ENCODE results near the gene NRP2. TPM values are rescaled to one million over a fixed set of nuclear protein-coding genes. Genes with fewer than 3 reads are reported as not detected.

The NRP2 gene
- total RNA-seq, 2 experiments from 2014 or later: 2.9 to 3.3 TPM

DNA sequence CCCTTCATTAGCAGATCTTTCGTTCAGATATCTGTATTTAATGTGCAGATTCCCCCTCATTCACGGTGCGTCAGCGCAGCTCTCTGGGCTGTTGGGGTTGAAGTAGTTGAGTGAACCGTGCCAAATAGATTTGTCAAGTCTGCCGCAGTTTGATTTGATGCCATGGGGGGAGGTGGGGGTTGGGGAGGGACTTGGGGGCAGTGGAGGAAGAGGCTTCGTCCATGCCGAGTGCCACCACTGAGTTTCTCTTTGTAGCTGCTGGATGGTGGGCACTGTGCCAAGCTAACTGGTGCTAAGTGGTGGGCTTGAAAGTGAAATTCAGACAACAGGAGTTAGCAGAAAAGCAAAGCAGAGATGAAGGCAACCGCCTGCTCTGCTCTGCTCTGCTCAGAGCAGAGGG is 47.9 kb downstream of the NRP2 start:
- H3K4me1 Mint-ChIP-seq: no peaks in the 10 kb centered on the region
- POLR2A ChIA-PET: no interaction called here
- DNase-seq (no peak), ATAC-seq (ENCODE audit: low read depth) (no peak)
- H3K36me3 Mint-ChIP-seq: peaks cover 2% of the 10 kb centered on the region
- H3K27me3 Mint-ChIP-seq: peaks cover 1% of the 10 kb centered on the region
- no peak overlapping the region for H3K27ac Mint-ChIP-seq
- no peaks in the 10 kb centered on the region for H3K9me3 Mint-ChIP-seq
- no peak overlapping the region for H3K4me3 Mint-ChIP-seq

DNA sequence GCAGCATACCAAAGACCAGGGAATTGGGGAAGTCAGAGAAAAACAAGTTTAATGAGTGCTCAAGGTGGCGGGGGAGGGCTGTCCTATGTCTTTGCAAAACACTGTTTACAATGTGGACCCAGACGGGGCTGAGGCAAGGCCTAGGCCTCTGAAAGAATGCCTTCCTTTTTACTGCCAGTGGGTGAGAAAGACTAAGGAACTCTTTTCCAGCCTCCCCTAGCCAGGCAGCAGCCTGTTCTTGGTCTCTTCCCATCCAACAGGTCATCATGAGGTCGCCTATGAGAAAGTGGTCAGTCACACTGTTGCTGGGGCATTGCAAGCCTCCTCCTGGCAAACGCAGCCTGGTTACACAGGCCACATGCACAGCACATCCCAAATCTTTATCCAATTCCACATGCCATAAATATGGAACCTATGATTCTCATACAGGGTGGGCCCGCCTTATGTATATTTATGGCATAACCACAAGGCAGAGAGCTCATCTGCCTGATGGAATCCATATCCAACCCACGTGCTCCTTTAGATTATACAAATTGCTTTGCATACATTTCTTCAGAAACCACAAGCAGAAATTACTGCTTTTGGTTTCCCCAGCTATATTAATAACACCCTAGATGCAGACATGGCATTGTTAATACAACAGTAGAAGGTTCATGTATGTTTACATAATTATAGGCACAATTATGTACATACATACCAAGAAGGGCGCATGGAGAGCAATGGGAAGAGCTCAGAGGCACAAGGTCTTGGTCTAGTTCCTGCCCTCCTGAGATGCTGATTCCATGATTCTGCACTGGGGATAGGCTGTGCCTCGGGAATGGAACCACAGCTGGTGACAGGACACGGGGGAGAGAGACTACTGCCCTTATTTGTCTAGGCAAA is 48.6 kb downstream of the NRP2 start:
- POLR2A ChIA-PET: no interaction called here
- no peak for DNase-seq
- H3K4me3 Mint-ChIP-seq: no peak overlapping the region
- H3K27ac Mint-ChIP-seq: no peak overlapping the region
- ATAC-seq (ENCODE audit: low read depth): no peak
- H3K36me3 Mint-ChIP-seq: peaks cover 2% of the 10 kb centered on the region
- no peaks in the 10 kb centered on the region for H3K4me1 Mint-ChIP-seq
- H3K27me3 Mint-ChIP-seq: peaks cover 1% of the 10 kb centered on the region
- no peaks in the 10 kb centered on the region for H3K9me3 Mint-ChIP-seq

DNA sequence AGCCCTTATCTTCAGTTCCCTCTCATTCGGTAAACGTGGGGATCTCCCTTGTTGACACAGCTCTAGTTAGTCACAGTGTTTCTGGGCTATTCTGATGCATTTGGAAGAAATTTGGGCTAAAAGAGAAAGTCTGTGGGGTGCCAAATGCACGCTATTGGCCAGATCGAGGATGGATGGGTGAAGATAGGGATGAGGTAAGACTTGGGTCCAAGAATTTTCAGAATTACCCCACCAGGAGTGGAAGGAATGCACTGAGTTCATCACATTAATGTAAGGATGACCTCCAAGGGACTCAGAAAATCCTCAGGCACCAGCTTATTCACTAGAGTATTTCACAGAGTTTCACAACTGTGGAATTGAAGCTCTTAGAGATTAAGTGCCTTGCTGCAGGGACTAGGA is 49.3 kb downstream of the NRP2 start:
- Mint-ChIP-seq H3K4me3 (no peak overlapping the region), H3K9me3 (no peaks in the 10 kb centered on the region), H3K4me1 (no peaks in the 10 kb centered on the region), H3K36me3 (no peaks in the 10 kb centered on the region), H3K27me3 (peaks cover 1% of the 10 kb centered on the region), H3K27ac (no peak overlapping the region)
- ATAC-seq (ENCODE audit: low read depth) (no peak), DNase-seq (no peak)
- POLR2A ChIA-PET: no interaction called here

DNA sequence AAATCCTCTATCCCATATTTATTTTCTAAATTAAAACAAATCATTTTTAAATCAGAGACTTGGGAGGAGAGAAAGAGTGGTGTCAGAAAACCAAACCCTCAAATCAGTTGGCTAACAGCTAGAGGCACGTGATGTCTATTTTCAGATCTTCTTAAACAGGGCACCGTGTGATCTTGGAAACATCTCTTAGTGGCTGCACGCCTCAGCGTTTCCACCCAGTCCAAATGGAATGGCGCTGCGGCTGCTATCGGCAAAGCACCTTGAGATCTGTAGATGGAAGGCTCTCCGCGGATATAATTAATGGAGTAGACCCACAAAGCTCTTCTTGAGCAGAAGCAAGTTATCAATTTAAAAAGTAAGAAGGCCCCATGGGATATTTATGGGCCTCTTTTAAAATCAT is 50.0 kb downstream of the NRP2 start:
- ATAC-seq (ENCODE audit: low read depth): no peak

DNA sequence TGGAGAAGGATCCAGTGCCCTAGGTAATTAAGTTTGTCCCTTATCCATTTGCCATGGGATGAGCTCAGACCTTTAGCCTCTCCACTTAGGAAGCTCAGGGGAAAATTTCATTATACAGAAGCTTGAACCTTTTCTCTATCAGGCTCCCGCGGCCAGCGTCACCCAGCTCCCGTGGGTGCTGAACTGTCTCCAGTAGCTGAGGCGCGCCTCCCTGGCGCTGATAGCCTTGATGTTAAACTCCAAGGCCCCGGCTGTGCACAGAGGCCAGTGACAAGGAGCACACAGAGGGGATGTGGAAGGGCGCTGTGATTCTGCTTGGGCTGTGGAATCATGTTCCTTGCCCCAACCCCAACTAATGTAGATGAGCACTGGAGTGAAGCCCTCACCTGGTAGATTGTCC is 50.8 kb downstream of the NRP2 start:
- no peaks in the 10 kb centered on the region for H3K36me3 Mint-ChIP-seq
- POLR2A ChIA-PET: no interaction called here
- H3K9me3 Mint-ChIP-seq: no peaks in the 10 kb centered on the region
- H3K4me3 Mint-ChIP-seq: no peak overlapping the region
- no peaks in the 10 kb centered on the region for H3K4me1 Mint-ChIP-seq
- H3K27me3 Mint-ChIP-seq: peaks cover 1% of the 10 kb centered on the region
- no peak overlapping the region for H3K27ac Mint-ChIP-seq
- no peak for ATAC-seq (ENCODE audit: low read depth)
- no peak for DNase-seq

More for the DNA sequence above, 50.0 kb downstream of the NRP2 start:
- POLR2A ChIA-PET: no interaction called here
- DNase-seq: no peak
- Mint-ChIP-seq H3K27ac (no peak overlapping the region), H3K4me1 (no peaks in the 10 kb centered on the region), H3K36me3 (no peaks in the 10 kb centered on the region), H3K4me3 (no peak overlapping the region), H3K9me3 (no peaks in the 10 kb centered on the region), H3K27me3 (peaks cover 1% of the 10 kb centered on the region)

DNA sequence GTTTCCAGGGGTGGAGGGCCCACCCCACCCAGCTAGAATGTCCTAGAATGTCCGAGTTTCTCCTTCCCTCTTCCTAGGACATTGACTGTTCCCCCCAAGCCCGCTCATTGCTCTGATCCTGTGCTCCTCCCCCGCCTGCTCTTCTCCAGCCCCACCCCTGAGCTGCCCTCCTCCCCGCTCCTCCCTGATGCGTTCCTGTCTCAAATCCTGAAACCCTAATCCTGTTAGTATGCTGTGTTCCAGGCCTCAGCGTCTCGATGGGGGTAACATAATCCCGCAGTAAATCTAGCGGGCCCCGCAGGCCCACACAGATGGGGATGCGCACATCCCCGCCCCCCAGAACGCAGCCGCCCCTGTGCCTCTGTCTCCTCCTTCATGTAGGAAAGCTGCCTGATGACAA is 51.3 kb downstream of the NRP2 start:
- DNase-seq (no peak), ATAC-seq (ENCODE audit: low read depth) (no peak)
- POLR2A ChIA-PET: no interaction called here
- H3K4me1 Mint-ChIP-seq: no peaks in the 10 kb centered on the region
- no peak overlapping the region for H3K4me3 Mint-ChIP-seq
- peaks cover 1% of the 10 kb centered on the region for H3K27me3 Mint-ChIP-seq
- no peak overlapping the region for H3K27ac Mint-ChIP-seq
- H3K36me3 Mint-ChIP-seq: no peaks in the 10 kb centered on the region
- H3K9me3 Mint-ChIP-seq: no peaks in the 10 kb centered on the region

DNA sequence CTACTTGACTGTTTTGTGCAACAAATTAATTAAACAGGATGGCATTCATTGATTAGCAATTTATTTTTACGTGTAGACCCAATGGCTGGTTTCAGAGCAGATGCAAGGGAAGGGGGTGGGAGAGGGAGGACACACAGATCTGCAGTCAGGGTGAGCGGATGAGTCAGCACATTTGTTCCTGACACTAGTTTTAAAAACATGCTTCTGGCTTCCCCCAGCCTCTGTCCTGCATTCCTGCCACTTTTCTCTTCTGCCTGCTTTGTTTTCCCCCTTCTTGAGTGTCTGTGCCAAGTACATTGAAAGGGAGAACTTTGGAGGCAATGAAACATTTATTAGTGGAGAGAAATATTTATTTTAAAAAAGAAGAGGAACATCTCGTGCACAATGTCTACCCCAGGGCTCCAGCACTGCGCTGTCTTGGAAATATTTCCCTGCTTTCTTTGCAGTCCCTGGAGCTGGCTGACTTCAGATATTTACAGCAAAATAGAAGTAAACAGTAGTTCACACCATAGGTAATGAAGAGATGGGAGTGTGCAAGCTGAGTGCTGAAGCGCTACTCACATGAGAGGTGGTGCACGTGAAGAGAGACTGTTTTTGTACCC is 52.2 kb downstream of the NRP2 start:
- DNase-seq (no peak), ATAC-seq (ENCODE audit: low read depth) (no peak)
- POLR2A ChIA-PET: no interaction called here
- H3K4me1 Mint-ChIP-seq: no peaks in the 10 kb centered on the region
- no peak overlapping the region for H3K27ac Mint-ChIP-seq
- H3K4me3 Mint-ChIP-seq: no peak overlapping the region
- H3K36me3 Mint-ChIP-seq: no peaks in the 10 kb centered on the region
- peaks cover 3% of the 10 kb centered on the region for H3K27me3 Mint-ChIP-seq
- no peaks in the 10 kb centered on the region for H3K9me3 Mint-ChIP-seq

DNA sequence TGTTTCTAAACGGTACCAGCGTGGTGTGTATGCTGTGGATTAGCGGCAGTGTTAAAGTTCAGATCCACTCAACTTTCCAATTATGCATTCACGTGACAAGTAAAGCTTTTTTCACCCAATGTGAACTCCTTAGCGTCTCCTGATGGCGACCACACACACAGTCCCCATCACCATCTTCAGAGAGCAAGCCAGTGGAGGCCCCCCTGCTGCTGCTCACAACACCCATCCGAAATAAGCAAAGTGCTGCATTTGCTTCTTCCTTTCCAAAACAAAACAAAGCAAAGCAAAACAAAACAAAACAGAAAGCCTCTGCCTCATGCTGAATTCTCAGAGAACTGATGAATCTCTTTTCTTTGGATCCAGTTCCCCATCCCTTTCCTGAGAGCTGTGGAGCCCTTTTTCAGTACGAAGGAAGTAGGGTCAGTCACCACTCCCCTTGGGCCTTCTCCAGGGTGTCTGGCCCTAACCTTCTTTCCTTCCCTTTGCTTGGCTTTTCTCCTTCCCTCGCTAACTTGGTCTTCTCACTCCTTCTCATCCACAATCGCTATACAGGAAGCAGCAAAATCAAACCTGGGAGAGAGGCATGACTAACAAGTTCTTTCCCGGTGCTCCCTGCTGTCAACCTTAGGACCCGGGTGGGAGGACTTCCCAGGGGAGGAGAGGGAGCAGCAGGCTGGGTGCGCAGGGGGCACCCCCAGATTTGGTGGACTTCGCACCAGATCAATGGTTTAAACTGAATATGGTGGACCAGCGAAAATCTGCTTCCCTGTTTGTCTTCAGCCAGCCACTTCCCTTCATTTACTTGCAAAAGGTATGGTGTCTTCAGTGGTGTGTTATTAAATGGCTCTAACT is 56.0 kb downstream of the NRP2 start:
- no peak for DNase-seq
- Mint-ChIP-seq H3K9me3 (no peaks in the 10 kb centered on the region), H3K27ac (no peak overlapping the region), H3K4me1 (no peaks in the 10 kb centered on the region), H3K27me3 (peaks cover 10% of the 10 kb centered on the region), H3K4me3 (no peak overlapping the region), H3K36me3 (no peaks in the 10 kb centered on the region)
- no peak for ATAC-seq (ENCODE audit: low read depth)
- POLR2A ChIA-PET: no interaction called here

DNA sequence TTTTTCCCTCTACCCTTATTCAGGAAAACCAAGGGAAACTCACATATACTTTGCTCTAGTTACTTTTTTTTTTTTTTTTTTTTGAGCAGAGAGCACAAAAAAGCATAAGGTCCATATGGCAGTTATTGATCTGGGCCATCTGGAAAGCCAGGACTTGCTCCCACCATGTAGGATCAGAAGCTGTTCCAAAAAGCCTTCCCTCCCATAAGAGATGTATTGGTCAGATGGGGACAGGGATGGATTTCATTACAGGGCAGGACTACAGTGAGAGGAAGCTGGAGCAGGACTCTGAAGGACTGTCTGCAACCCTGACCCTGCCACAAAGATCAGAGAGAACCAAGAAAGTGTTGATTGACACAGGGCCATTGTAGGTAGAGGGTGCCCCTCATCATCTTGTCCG is 57.3 kb downstream of the NRP2 start:
- no peak overlapping the region for H3K4me3 Mint-ChIP-seq

DNA sequence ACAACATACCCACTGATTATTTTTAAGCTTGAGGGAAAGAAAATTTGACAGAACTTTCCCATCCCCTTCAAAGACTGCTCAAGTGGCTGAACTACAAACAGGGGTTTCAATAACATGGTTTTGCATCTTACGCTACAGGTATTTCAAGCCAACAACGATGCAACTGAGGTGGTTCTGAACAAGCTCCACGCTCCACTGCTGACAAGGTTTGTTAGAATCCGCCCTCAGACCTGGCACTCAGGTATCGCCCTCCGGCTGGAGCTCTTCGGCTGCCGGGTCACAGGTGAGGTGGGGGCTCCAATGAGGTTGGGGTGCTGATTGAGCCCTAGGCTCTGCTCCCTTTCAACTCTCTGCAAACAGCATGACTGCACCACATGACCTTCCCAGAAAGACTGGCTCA is 58.1 kb downstream of the NRP2 start:
- H3K27me3 Mint-ChIP-seq: peaks cover 10% of the 10 kb centered on the region
- no peak overlapping the region for H3K27ac Mint-ChIP-seq
- ATAC-seq (ENCODE audit: low read depth): no peak
- DNase-seq: no peak
- H3K9me3 Mint-ChIP-seq: no peaks in the 10 kb centered on the region
- POLR2A ChIA-PET: no interaction called here
- H3K4me1 Mint-ChIP-seq: no peaks in the 10 kb centered on the region
- no peak overlapping the region for H3K4me3 Mint-ChIP-seq
- no peaks in the 10 kb centered on the region for H3K36me3 Mint-ChIP-seq

More for the DNA sequence above, 57.3 kb downstream of the NRP2 start:
- H3K27ac Mint-ChIP-seq: no peak overlapping the region
- ATAC-seq (ENCODE audit: low read depth): no peak
- POLR2A ChIA-PET: no interaction called here
- H3K4me1 Mint-ChIP-seq: no peaks in the 10 kb centered on the region
- H3K27me3 Mint-ChIP-seq: peaks cover 10% of the 10 kb centered on the region
- no peak for DNase-seq
- no peaks in the 10 kb centered on the region for H3K36me3 Mint-ChIP-seq
- H3K9me3 Mint-ChIP-seq: no peaks in the 10 kb centered on the region

DNA sequence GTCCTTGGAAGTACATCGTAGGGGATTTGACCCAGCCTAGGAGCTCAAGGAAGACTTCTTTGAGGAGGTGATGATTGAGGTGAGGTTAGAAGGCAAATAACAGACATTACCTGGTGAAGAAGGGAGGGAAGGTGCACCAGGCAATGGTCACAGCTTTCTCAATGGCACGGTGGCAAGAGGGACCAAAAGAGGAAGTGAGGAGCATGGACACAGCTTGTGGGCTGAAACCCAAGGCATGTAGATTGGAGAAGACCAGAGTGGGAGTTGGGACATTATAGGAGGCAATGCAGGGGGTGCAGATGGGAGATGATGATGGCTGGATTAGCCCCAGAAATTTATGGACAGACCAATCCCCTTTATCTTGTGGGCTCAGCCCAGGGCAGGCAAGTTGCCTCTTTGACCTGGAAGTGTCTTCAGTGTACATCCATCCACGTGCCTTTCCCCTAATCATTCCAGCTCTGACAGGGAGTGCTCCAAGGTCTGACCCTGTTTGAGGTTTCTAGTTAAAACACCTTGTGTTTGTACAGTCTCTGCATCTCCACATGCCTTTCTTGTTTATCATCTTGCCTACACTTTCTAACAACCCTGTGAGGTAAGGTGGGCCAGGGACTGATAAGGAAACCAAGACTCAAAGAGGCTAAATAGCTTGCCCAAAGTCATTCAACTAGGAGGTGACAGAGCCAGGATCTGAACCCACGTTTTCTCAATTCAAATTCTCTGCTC is 59.1 kb downstream of the NRP2 start:
- peaks cover 10% of the 10 kb centered on the region for H3K27me3 Mint-ChIP-seq
- H3K4me1 Mint-ChIP-seq: no peaks in the 10 kb centered on the region
- no peaks in the 10 kb centered on the region for H3K36me3 Mint-ChIP-seq
- DNase-seq (no peak), ATAC-seq (ENCODE audit: low read depth) (no peak)
- H3K27ac Mint-ChIP-seq: no peak overlapping the region
- POLR2A ChIA-PET: no interaction called here
- no peaks in the 10 kb centered on the region for H3K9me3 Mint-ChIP-seq
- H3K4me3 Mint-ChIP-seq: no peak overlapping the region

DNA sequence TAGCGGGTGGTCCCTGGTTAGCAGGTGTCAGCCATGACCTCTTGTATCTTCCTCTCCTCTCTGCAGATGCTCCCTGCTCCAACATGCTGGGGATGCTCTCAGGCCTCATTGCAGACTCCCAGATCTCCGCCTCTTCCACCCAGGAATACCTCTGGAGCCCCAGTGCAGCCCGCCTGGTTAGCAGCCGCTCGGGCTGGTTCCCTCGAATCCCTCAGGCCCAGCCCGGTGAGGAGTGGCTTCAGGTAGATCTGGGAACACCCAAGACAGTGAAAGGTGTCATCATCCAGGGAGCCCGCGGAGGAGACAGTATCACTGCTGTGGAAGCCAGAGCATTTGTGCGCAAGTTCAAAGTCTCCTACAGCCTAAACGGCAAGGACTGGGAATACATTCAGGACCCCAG is 60.8 kb downstream of the NRP2 start:
- H3K36me3 Mint-ChIP-seq: no peaks in the 10 kb centered on the region
- DNase-seq: no peak
- no peak overlapping the region for H3K27ac Mint-ChIP-seq
- H3K27me3 Mint-ChIP-seq: peaks cover 10% of the 10 kb centered on the region
- no peak overlapping the region for H3K4me3 Mint-ChIP-seq
- POLR2A ChIA-PET: no interaction called here
- ATAC-seq (ENCODE audit: low read depth): no peak
- H3K4me1 Mint-ChIP-seq: no peaks in the 10 kb centered on the region
- H3K9me3 Mint-ChIP-seq: no peaks in the 10 kb centered on the region

DNA sequence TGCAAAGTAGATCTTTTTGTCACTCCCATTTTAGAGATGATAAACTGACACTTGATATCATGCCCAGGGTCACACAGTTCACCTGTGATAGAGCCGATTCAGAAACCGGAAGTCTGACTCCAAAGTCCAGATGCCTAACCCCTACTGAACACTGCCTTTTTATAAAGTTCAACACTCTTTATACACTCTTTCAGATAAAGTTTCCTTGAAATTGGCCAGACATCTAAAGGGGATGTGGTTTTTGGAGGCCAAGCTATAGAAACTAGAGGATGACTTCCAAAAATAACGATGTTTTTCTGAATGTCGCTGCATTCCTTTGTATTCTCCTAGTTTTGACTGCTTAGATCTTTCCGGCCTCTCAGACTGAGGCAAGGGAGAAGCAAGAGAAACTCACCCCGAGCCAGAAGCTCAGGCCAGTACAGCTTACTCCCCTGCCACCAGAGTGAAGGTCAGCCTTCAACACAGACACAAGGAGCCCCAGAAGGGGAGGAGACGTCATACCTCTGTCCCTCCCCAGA is 61.8 kb downstream of the NRP2 start:
- Mint-ChIP-seq H3K4me3 (no peak overlapping the region), H3K27ac (no peak overlapping the region), H3K4me1 (no peaks in the 10 kb centered on the region), H3K36me3 (no peaks in the 10 kb centered on the region), H3K27me3 (peaks cover 10% of the 10 kb centered on the region), H3K9me3 (no peaks in the 10 kb centered on the region)
- DNase-seq: no peak
- POLR2A ChIA-PET: no interaction called here
- no peak for ATAC-seq (ENCODE audit: low read depth)

All from activated naive CD8-positive, alpha-beta T cell treated with anti-CD3 and anti-CD28 coated beads, Interleukin-2, amount 10 ng/mL, durations not matched to agents 7 days and 5 days (primary cell).